GM23248 (cell line): ENCODE results near the gene HSD11B2. TPM values are rescaled to one million over a fixed set of nuclear protein-coding genes. Genes with fewer than 3 reads are reported as not detected.
"Not testable (repeated sequence)": the region's sequence is repeated elsewhere in the genome, so short reads cannot be mapped to it uniquely, and the experiment has no call there.

Experiments used
- DNase-seq: peaks from one replicate; pipeline ENCODE4 v3.0.0-alpha.2; 2015
- H2AFZ ChIP-seq: fragments of 200-600 bp; sonication (generic); 2 replicates; pipeline ENCODE4 v1.6.1; 2016; ENCODE audit warnings: antibody characterized with exemption
- H3F3A ChIP-seq: fragments of 200-600 bp; sonication (generic); 2 replicates; pipeline ENCODE4 v1.6.1; 2016; ENCODE audit warnings: mild to moderate bottlenecking, antibody characterized with exemption, mixed run types; ENCODE audit not compliant: insufficient read depth
- H3K27ac ChIP-seq: fragments of 200-600 bp; sonication (generic); 2 replicates; pipeline ENCODE4 v1.5.1; 2016; ENCODE audit warnings: mild to moderate bottlenecking
- H3K27me3 ChIP-seq: fragments of 200-600 bp; sonication (generic); replicated peaks from 2 replicates; pipeline ENCODE4 v1.6.1; 2016; ENCODE audit warnings: mild to moderate bottlenecking; ENCODE audit not compliant: insufficient read depth
- H3K36me3 ChIP-seq: fragments of 200-600 bp; sonication (generic); 2 replicates; pipeline ENCODE4 v1.6.1; 2016; ENCODE audit warnings: low read depth, mild to moderate bottlenecking
- H3K4me1 ChIP-seq: fragments of 200-600 bp; sonication (generic); 2 replicates; pipeline ENCODE4 v1.6.1; 2016; ENCODE audit warnings: mild to moderate bottlenecking; ENCODE audit not compliant: insufficient read depth
- H3K4me2 ChIP-seq: fragments of 200-600 bp; sonication (generic); one replicate; pipeline ENCODE4 v1.6.1; 2016; ENCODE audit warnings: mild to moderate bottlenecking; ENCODE audit not compliant: unreplicated experiment
- H3K4me3 ChIP-seq: fragments of 200-600 bp; sonication (generic); 2 replicates; pipeline ENCODE4 v1.5.1; 2016; ENCODE audit warnings: mild to moderate bottlenecking
- H3K79me2 ChIP-seq: fragments of 200-600 bp; sonication (generic); 2 replicates; pipeline ENCODE4 v1.6.1; 2016; ENCODE audit warnings: mild to moderate bottlenecking; ENCODE audit not compliant: insufficient read depth
- H3K9ac ChIP-seq: fragments of 200-600 bp; sonication (generic); 2 replicates; pipeline ENCODE4 v1.6.1; 2016; ENCODE audit warnings: mild to moderate bottlenecking
- H3K9me2 ChIP-seq: fragments of 200-600 bp; sonication (generic); 2 replicates; pipeline ENCODE4 v1.6.1; 2016; ENCODE audit warnings: mixed run types, mild to moderate bottlenecking, moderate library complexity; ENCODE audit not compliant: insufficient read depth
- H3K9me3 ChIP-seq: fragments of 200-600 bp; sonication (generic); one replicate; pipeline ENCODE4 v1.6.1; 2017; ENCODE audit warnings: low read depth
- H4K20me1 ChIP-seq: fragments of 200-600 bp; sonication (generic); 2 replicates; pipeline ENCODE4 v1.6.0; 2016; ENCODE audit not compliant: insufficient read depth
- EZH2 ChIP-seq: fragments of 200-600 bp; sonication (generic); IDR thresholded peaks from 2 replicates; pipeline ENCODE4 v1.6.1; 2018; ENCODE audit warnings: antibody characterized with exemption, mild to moderate bottlenecking; ENCODE audit not compliant: insufficient read depth, poor library complexity, severe bottlenecking
- EZH2phosphoT487 ChIP-seq: fragments of 200-600 bp; sonication (generic); IDR thresholded peaks from 2 replicates; pipeline ENCODE4 v1.6.1; 2018; ENCODE audit warnings: antibody characterized with exemption, moderate library complexity, mild to moderate bottlenecking, low read depth; ENCODE audit not compliant: insufficient read depth
- WGBS, 2 experiments: methylation state at CpG; one replicate each; pipeline ENCODE4 v1.1.6; 2015 to 2017; ENCODE audit warnings: low lambda C conversion rate in 2 of 2, low coverage in 1 of 2; ENCODE audit errors: missing lambda C conversion rate in 2 of 2; 5-methylcytosine and 5-hydroxymethylcytosine counted together
- in situ Hi-C: fragments of 300-500 bp; cut with MboI; formaldehyde crosslinking; loops from 2 replicates; pipeline ENCODE4 v1.15.0; 2020
- polyA plus RNA-seq: library from polyadenylated mRNA; unstranded; fragments of >200 nt; fragmentation: Nextera tagmentation; extraction: Ambion mirVana; gene quantifications from 2 replicates; pipeline ENCODE4 v1.2.1, GENCODE V29; 2016
- total RNA-seq: library from RNA; depleted of rRNA; stranded (reverse); fragments of >200 nt; shearing (Covaris generic); gene quantifications from 2 replicates; pipeline ENCODE4 v1.2.3, GENCODE V29; 2014

The HSD11B2 gene
- total and polyA plus RNA-seq, 2 experiments from 2014 or later, result 0.36 TPM; not detected in 1

- Histone ChIP-seq H3K4me1 (peaks cover 20% of the 10 kb centered on the region), H3K79me2 (peaks cover 18% of the 10 kb centered on the region), H3K9me2 (no peaks in the 10 kb centered on the region), H3K4me2 (no peak overlapping the region), H3K27ac (no peak overlapping the region), H3K9ac (no peak overlapping the region), H3K9me3 (no peaks in the 10 kb centered on the region), H3K36me3 (no peaks in the 10 kb centered on the region), H3F3A (peaks cover 14% of the 10 kb centered on the region; the same call in 1 of the 2 replicates), H3K27me3 (no peaks in the 10 kb centered on the region), H3K4me3 (no peak overlapping the region), H4K20me1 (no peaks in the 10 kb centered on the region), H2AFZ (no peak overlapping the region)
- WGBS, 2 experiments, result 21 to 37% methylated on average over 2 of the region's 2 CpGs
- TF ChIP-seq EZH2phosphoT487 (no peak), EZH2 (no peak)
- in situ Hi-C loops, result no loop called here
- no peak for DNase-seq
Measured at GRCh38 chr16:67412294-67412693, 18.6 kb upstream of the HSD11B2 start.

GRCh38 chr16:67413978-67414911 lies 16.7 kb upstream of the HSD11B2 start:
- Histone ChIP-seq H3K4me3 (no peak overlapping the region), H2AFZ (no peak overlapping the region), H3K36me3 (no peaks in the 10 kb centered on the region), H3K9me3 (no peaks in the 10 kb centered on the region), H3F3A (peaks cover 9% of the 10 kb centered on the region; the same call in 1 of the 2 replicates), H3K27ac (no peak overlapping the region), H3K4me2 (no peak overlapping the region), H3K27me3 (no peaks in the 10 kb centered on the region), H3K9ac (no peak overlapping the region), H3K4me1 (peaks cover 11% of the 10 kb centered on the region; the same call in 1 of the 2 replicates), H3K9me2 (no peaks in the 10 kb centered on the region), H4K20me1 (no peaks in the 10 kb centered on the region), H3K79me2 (peaks cover 18% of the 10 kb centered on the region)
- no peak for DNase-seq
- in situ Hi-C loops, result no loop called here
- 23 to 28% methylated on average over 6 of the region's 6 CpGs for WGBS, 2 experiments
- TF ChIP-seq EZH2phosphoT487, result no peak
- TF ChIP-seq EZH2, result no peak

- DNase-seq, result not testable (repeated sequence)
Measured at GRCh38 chr16:67415421-67415820, 15.5 kb upstream of the HSD11B2 start.

GRCh38 chr16:67415872-67416793 lies 14.8 kb upstream of the HSD11B2 start, which contains the start of gene ZDHHC1:
ZDHHC1 (minus strand) TSS chr16:67416477; CDS start chr16:67407775, 8,702 bp downstream.
- DNase-seq, result peak; percentile 90
- H3K9me3 ChIP-seq, result no peaks in the 10 kb centered on the region
- TF ChIP-seq EZH2phosphoT487 (no peak), EZH2 (no peak)
- H3K27ac ChIP-seq, result peak within 1 kb of the TSS; percentile 85
- peaks cover 12% of the 10 kb centered on the region for H3K79me2 ChIP-seq
- no peaks in the 10 kb centered on the region for H3K9me2 ChIP-seq
- peak within 1 kb of the TSS; percentile 80 for H3K4me3 ChIP-seq
- in situ Hi-C loops, result no loop called here
- peak within 1 kb of the TSS; percentile 95 for H3K9ac ChIP-seq
- H3K36me3 ChIP-seq, result no peaks in the 10 kb centered on the region
- H3K4me2 ChIP-seq, result peak within 1 kb of the TSS; percentile 95
- H3F3A ChIP-seq, result peaks cover 9% of the 10 kb centered on the region; the same call in 1 of the 2 replicates
- no peaks in the 10 kb centered on the region for H3K27me3 ChIP-seq
- H3K4me1 ChIP-seq, result peaks cover 11% of the 10 kb centered on the region; the same call in 1 of the 2 replicates
- H2AFZ ChIP-seq, result peak within 1 kb of the TSS; percentile 96
- WGBS, 2 experiments, result 1 to 2% methylated on average over 68 to 72 of the region's 73 CpGs
- H4K20me1 ChIP-seq, result no peaks in the 10 kb centered on the region

More at GRCh38 chr16:67415421-67415820, 15.5 kb upstream of the HSD11B2 start:
- 84 to 87% methylated on average over 19 of the region's 19 CpGs for WGBS, 2 experiments
- Histone ChIP-seq H3K79me2 (peaks cover 18% of the 10 kb centered on the region), H3K4me3 (peak overlapping the region; percentile 80), H3K27ac (peak overlapping the region; percentile 85), H2AFZ (peak overlapping the region; percentile 96), H3K4me1 (peaks cover 11% of the 10 kb centered on the region; the same call in 1 of the 2 replicates), H3K4me2 (peak overlapping the region; percentile 95), H3K9ac (peak overlapping the region; percentile 95)
- in situ Hi-C loops, H3K9me3 ChIP-seq, H3F3A ChIP-seq, H3K27me3 ChIP-seq, H4K20me1 ChIP-seq, H3K36me3 ChIP-seq, H3K9me2 ChIP-seq: not testable (repeated sequence)
